CD14-positive monocyte (primary cell): Measurements from ENCODE around the gene ZNF805. TPM values are rescaled to one million over a fixed set of nuclear protein-coding genes. Genes with fewer than 3 reads are reported as not detected.

ENCODE experiments used
- DNase-seq, 3 donors: peaks; one replicate each; pipeline ENCODE4 v3.0.0-alpha.2; 2011 to 2022
- H2AFZ ChIP-seq: 2 replicates; pipeline ENCODE4 v1.6.0; 2012; ENCODE audit warnings: mild to moderate bottlenecking, low read depth, low read length, inconsistent platforms; ENCODE audit not compliant: insufficient read depth, poor library complexity, severe bottlenecking
- H3K27ac ChIP-seq, 2 donors: 1 replicate in 1 of 2; 2 replicates in 1 of 2; pipeline ENCODE4 v1.5.1; 2012 to 2013; ENCODE audit warnings: low read length in 2 of 2, control low read depth in 1 of 2, inconsistent platforms in 1 of 2, low read depth in 1 of 2, mild to moderate bottlenecking in 1 of 2
- H3K27me3 ChIP-seq, 2 donors: one replicate each; pipeline versions ENCODE4 v1.6.0 to v1.6.1; 2011 to 2013; ENCODE audit warnings: low read length in 2 of 2; ENCODE audit not compliant: control insufficient read depth in 2 of 2, insufficient read depth in 2 of 2
- H3K36me3 ChIP-seq, 2 donors: replicated peaks in 1 of 2; 1 replicate in 1 of 2; 2 replicates in 1 of 2; pipeline versions ENCODE4 v1.5.1 to v1.6.1; 2012 to 2013; ENCODE audit warnings: low read length in 2 of 2, control low read depth in 1 of 2, inconsistent platforms in 1 of 2, mild to moderate bottlenecking in 1 of 2; ENCODE audit not compliant: insufficient read depth in 2 of 2, control insufficient read depth in 1 of 2
- H3K4me1 ChIP-seq, 2 donors: 1 replicate in 1 of 2; 2 replicates in 1 of 2; pipeline versions ENCODE4 v1.5.1 to v1.6.1; 2012 to 2013; ENCODE audit warnings: low read length in 2 of 2, control low read depth in 1 of 2, inconsistent platforms in 1 of 2, mild to moderate bottlenecking in 1 of 2, moderate library complexity in 1 of 2; ENCODE audit not compliant: insufficient read depth in 2 of 2, control insufficient read depth in 1 of 2
- H3K4me2 ChIP-seq: replicated peaks from 2 replicates; pipeline ENCODE3; 2012; ENCODE audit warnings: low read length, moderate library complexity, mild to moderate bottlenecking; ENCODE audit not compliant: poor library complexity, severe bottlenecking; ENCODE audit errors: extremely low read depth
- H3K4me3 ChIP-seq, 3 experiments: fragments of 200-600 bp in 1 of 3; sonication (generic) in 1 of 3; replicated peaks in 1 of 3; 1 replicate in 2 of 3; 2 replicates in 1 of 3; pipeline ENCODE4 v1.5.1; 2011 to 2013; ENCODE audit warnings: low read length in 3 of 3, mild to moderate bottlenecking in 3 of 3, control low read depth in 2 of 3, low read depth in 2 of 3, inconsistent platforms in 1 of 3, moderate library complexity in 1 of 3
- H3K79me2 ChIP-seq: 2 replicates; pipeline ENCODE4 v1.6.0; 2012; ENCODE audit warnings: mild to moderate bottlenecking, control low read depth, inconsistent platforms, low read length, moderate library complexity; ENCODE audit not compliant: insufficient read depth
- H3K9ac ChIP-seq: 2 replicates; pipeline ENCODE4 v1.6.0; 2017; ENCODE audit warnings: low read length, mild to moderate bottlenecking; ENCODE audit not compliant: insufficient read depth, poor library complexity, severe bottlenecking
- H3K9me3 ChIP-seq, 2 donors: replicated peaks in 1 of 2; 1 replicate in 1 of 2; 2 replicates in 1 of 2; pipeline versions ENCODE4 v1.5.1 to v1.6.1; 2012 to 2013; ENCODE audit warnings: low read length in 2 of 2, control low read depth in 1 of 2; ENCODE audit not compliant: control insufficient read depth in 1 of 2, insufficient read depth in 1 of 2
- H4K20me1 ChIP-seq: 2 replicates; pipeline ENCODE4 v1.6.0; 2012; ENCODE audit warnings: mild to moderate bottlenecking, low read length, control low read depth, moderate library complexity; ENCODE audit not compliant: insufficient read depth
- H3K27ac Mint-ChIP-seq, 7 donors: one replicate each; pipeline ENCODE4 v1.8.0; 2020; ENCODE audit warnings: mild to moderate bottlenecking in 7 of 7, mixed read lengths in 7 of 7, moderate library complexity in 6 of 7, inconsistent platforms in 2 of 7
- H3K27me3 Mint-ChIP-seq, 3 donors: one replicate each; pipeline ENCODE4 v1.8.0; 2021 to 2022; ENCODE audit warnings: low read depth in 3 of 3, mild to moderate bottlenecking in 3 of 3, mixed read lengths in 3 of 3, moderate library complexity in 3 of 3, inconsistent platforms in 1 of 3
- H3K36me3 Mint-ChIP-seq, 2 donors: one replicate each; pipeline ENCODE4 v1.8.0; 2020; ENCODE audit warnings: mixed read lengths in 2 of 2, inconsistent platforms in 1 of 2, mild to moderate bottlenecking in 1 of 2
- H3K4me1 Mint-ChIP-seq: one replicate; pipeline ENCODE4 v1.8.0; 2020; ENCODE audit warnings: mild to moderate bottlenecking, mixed read lengths
- H3K4me3 Mint-ChIP-seq, 2 donors: one replicate each; pipeline ENCODE4 v1.8.0; 2020; ENCODE audit warnings: mild to moderate bottlenecking in 2 of 2, mixed read lengths in 2 of 2, moderate library complexity in 1 of 2
- H3K9me3 Mint-ChIP-seq, 7 donors: one replicate each; pipeline ENCODE4 v1.8.0; 2020 to 2022; ENCODE audit warnings: mixed read lengths in 7 of 7, mild to moderate bottlenecking in 6 of 7, moderate library complexity in 6 of 7, inconsistent platforms in 2 of 7
- WGBS: methylation state at CpG from one replicate; pipeline ENCODE4 v1.1.5; 2013; ENCODE audit warnings: missing lambda C conversion rate; ENCODE audit not compliant: insufficient coverage; 5-methylcytosine and 5-hydroxymethylcytosine counted together
- intact Hi-C, 2 donors: fragments of 100-400 bp; cut with micrococcal nuclease; formaldehyde crosslinking; loops; one replicate each; pipeline versions ENCODE4 v1.15.0 to v1.15.1; 2023
- polyA plus RNA-seq, 3 donors: library from polyadenylated mRNA; depleted of rRNA in 1 of 3; unstranded in 2 of 3; stranded (reverse) in 1 of 3; fragments of 300-500 nt in 2 of 3; fragments of >200 nt in 1 of 3; fragmentation: Illumina TruSeq in 2 of 3; gene quantifications; 1 replicate in 2 of 3; 2 replicates in 1 of 3; pipeline ENCODE4 v1.2.3, GENCODE V29; 2012 to 2021
- TF ChIP-seq, protein P1 (sequence below): fragments of 200-600 bp; IDR thresholded peaks from one replicate; pipeline ENCODE4 v1.8.0; 2022; ENCODE audit warnings: antibody characterized with exemption, mild to moderate bottlenecking

The ZNF805 gene
- polyA plus RNA-seq, 3 donors, result 1.3 to 3.4 (median 3.3) TPM

DNA sequence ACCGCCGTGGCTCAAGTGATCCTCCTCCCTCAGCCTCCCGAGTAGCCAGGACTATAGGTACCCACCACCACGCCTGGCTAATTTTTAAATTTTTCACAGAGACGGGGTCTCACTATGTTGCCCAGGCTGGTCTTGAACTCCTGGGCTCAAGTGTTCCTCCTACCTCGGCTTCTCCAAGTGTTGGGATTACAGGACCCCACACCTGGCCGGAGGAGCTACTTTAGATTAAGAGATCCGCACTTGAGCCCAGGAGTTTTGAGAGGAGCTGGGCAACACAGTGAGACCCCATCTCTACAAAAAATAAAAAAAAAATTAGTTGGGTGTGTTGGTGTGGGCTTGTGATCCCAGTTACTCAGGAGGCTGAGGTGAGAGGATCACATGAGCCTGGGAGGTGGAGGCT lies 30.8 kb downstream of the ZNF805 start:
- Mint-ChIP-seq H3K27me3 (peaks cover 0 to 1% (median 1%) of the 10 kb centered on the region in 3 donors), H3K36me3 (peaks cover 11 to 13% of the 10 kb centered on the region in 2 donors), H3K4me1 (no peaks in the 10 kb centered on the region), H3K4me3 (no peak overlapping the region), H3K27ac (no peak overlapping the region), H3K9me3 (peaks cover 0 to 8% (median 1%) of the 10 kb centered on the region in 7 donors)
- DNase-seq, result no peak
- no peak overlapping the region for H3K4me2 ChIP-seq
- no peak overlapping the region for H2AFZ ChIP-seq
- H3K9ac ChIP-seq, result no peak overlapping the region
- H3K27me3 ChIP-seq, result no peaks in the 10 kb centered on the region
- no peaks in the 10 kb centered on the region for H3K9me3 ChIP-seq
- 97% methylated on average over 6 of the region's 8 CpGs for WGBS
- H3K27ac ChIP-seq, result no peak overlapping the region
- H4K20me1 ChIP-seq, result no peaks in the 10 kb centered on the region
- H3K4me3 ChIP-seq, result no peak overlapping the region
- H3K36me3 ChIP-seq, result no peaks in the 10 kb centered on the region
- intact Hi-C loops, result loop anchor here in 1 of 2 donors (10.0 kb wide), 1 partner anchor 364 kb away; the partner anchor contains the start of gene ZNF211
- TF ChIP-seq, protein P1, sequence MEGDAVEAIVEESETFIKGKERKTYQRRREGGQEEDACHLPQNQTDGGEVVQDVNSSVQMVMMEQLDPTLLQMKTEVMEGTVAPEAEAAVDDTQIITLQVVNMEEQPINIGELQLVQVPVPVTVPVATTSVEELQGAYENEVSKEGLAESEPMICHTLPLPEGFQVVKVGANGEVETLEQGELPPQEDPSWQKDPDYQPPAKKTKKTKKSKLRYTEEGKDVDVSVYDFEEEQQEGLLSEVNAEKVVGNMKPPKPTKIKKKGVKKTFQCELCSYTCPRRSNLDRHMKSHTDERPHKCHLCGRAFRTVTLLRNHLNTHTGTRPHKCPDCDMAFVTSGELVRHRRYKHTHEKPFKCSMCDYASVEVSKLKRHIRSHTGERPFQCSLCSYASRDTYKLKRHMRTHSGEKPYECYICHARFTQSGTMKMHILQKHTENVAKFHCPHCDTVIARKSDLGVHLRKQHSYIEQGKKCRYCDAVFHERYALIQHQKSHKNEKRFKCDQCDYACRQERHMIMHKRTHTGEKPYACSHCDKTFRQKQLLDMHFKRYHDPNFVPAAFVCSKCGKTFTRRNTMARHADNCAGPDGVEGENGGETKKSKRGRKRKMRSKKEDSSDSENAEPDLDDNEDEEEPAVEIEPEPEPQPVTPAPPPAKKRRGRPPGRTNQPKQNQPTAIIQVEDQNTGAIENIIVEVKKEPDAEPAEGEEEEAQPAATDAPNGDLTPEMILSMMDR, result no peak
- H3K4me1 ChIP-seq, result no peaks in the 10 kb centered on the region
- H3K79me2 ChIP-seq, result no peaks in the 10 kb centered on the region

DNA sequence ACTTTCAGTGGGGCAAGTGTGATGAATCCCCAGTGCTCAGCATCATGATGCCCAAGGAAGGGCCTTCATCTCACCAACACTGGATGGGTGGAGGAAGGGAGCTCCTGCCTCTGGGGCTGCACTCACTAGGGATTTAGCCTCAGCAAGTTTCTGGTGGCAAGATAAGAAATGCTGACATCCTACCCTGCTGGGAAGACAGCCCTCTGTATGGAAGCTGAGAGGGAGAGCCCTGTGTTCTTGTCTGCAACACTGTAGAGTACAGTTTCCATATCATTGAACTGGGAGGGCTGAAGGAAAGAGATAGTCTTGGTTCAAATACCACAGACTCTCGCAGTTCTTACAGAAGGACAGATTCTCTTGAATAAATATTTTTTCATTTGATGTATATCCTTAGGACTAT lies 32.6 kb downstream of the ZNF805 start:
- Mint-ChIP-seq H3K4me1 (no peaks in the 10 kb centered on the region), H3K27me3 (peaks cover 0 to 3% (median 0%) of the 10 kb centered on the region in 3 donors), H3K9me3 (peaks cover 0 to 8% (median 3%) of the 10 kb centered on the region in 7 donors), H3K4me3 (no peak overlapping the region), H3K27ac (no peak overlapping the region), H3K36me3 (peaks cover 8 to 13% of the 10 kb centered on the region in 2 donors)
- Histone ChIP-seq H3K27ac (no peak overlapping the region), H3K36me3 (no peaks in the 10 kb centered on the region), H3K27me3 (no peaks in the 10 kb centered on the region), H3K9ac (no peak overlapping the region), H3K4me1 (no peaks in the 10 kb centered on the region), H3K79me2 (no peaks in the 10 kb centered on the region), H4K20me1 (no peaks in the 10 kb centered on the region), H3K9me3 (no peaks in the 10 kb centered on the region), H2AFZ (no peak overlapping the region), H3K4me3 (no peak overlapping the region), H3K4me2 (no peak overlapping the region)
- TF ChIP-seq, protein P1, result no peak
- DNase-seq, result no peak
- WGBS, result no CpG with 5 or more reads among the region's 1 CpG
- intact Hi-C loops, result loop anchor here in 1 of 2 donors (10.0 kb wide), 1 partner anchor 362 kb away; the partner anchor contains the start of gene ZNF211
